Neural cell (in vitro differentiated cells): Measurements from ENCODE around the gene PBRM1. TPM values are rescaled to one million over a fixed set of nuclear protein-coding genes. Genes with fewer than 3 reads are reported as not detected.

Source experiments
- H2AFZ ChIP-seq: fragments of 200-600, 300-800 bp; sonication (generic), shearing (Covaris generic); 2 replicates; pipeline ENCODE4 v1.6.0; 2014; ENCODE audit warnings: low read depth, mild to moderate bottlenecking, antibody characterized with exemption, low read length, moderate library complexity
- H3F3A ChIP-seq: fragments of 200-600 bp; shearing (Covaris generic); 2 replicates; pipeline ENCODE4 v1.6.1; 2016; ENCODE audit warnings: mild to moderate bottlenecking, moderate library complexity, mixed read lengths, antibody characterized with exemption, low read length; ENCODE audit not compliant: insufficient read depth, poor library complexity, severe bottlenecking
- H3K27ac ChIP-seq: fragments of 200-600, 300-800 bp; sonication (generic), shearing (Covaris generic); 2 replicates; pipeline ENCODE4 v1.5.1; 2014; ENCODE audit warnings: mild to moderate bottlenecking, low read length, moderate library complexity
- H3K27me3 ChIP-seq: fragments of 300-800, 200-600 bp; sonication (generic), shearing (Covaris generic); 2 replicates; pipeline ENCODE4 v1.6.0; 2014; ENCODE audit warnings: mild to moderate bottlenecking, low read depth, low read length, moderate library complexity; ENCODE audit not compliant: insufficient read depth
- H3K36me3 ChIP-seq: fragments of 300-800, 200-600 bp; sonication (generic), shearing (Covaris generic); 2 replicates; pipeline ENCODE4 v1.5.1; 2014; ENCODE audit warnings: mild to moderate bottlenecking, antibody characterized with exemption, low read length, moderate library complexity; ENCODE audit not compliant: insufficient read depth
- H3K4me2 ChIP-seq: fragments of 300-800, 200-600 bp; sonication (generic), shearing (Covaris generic); 2 replicates; pipeline ENCODE4 v1.6.0; 2014; ENCODE audit warnings: mild to moderate bottlenecking, low read length
- H3K4me3 ChIP-seq: fragments of 300-800, 200-600 bp; sonication (generic), shearing (Covaris generic); 2 replicates; pipeline ENCODE4 v1.5.1; 2014; ENCODE audit warnings: mild to moderate bottlenecking, low read length, moderate library complexity
- H3K79me2 ChIP-seq: fragments of 200-600 bp; shearing (Covaris generic); replicated peaks from 2 replicates; pipeline ENCODE4 v1.6.0; 2014; ENCODE audit warnings: mild to moderate bottlenecking, low read length, moderate library complexity; ENCODE audit not compliant: insufficient read depth
- H3K9ac ChIP-seq: fragments of 300-800, 200-600 bp; sonication (generic), shearing (Covaris generic); 2 replicates; pipeline ENCODE4 v1.6.1; 2016; ENCODE audit warnings: mild to moderate bottlenecking, low read length, mixed read lengths
- H3K9me2 ChIP-seq: fragments of 200-600 bp; shearing (Covaris generic); 2 replicates; pipeline ENCODE4 v1.6.1; 2016; ENCODE audit warnings: mild to moderate bottlenecking, low read length, mixed read lengths; ENCODE audit not compliant: insufficient read depth
- H3K9me3 ChIP-seq: fragments of 200-600, 300-800 bp; sonication (generic), shearing (Covaris generic); 2 replicates; pipeline ENCODE4 v1.6.1; 2016; ENCODE audit warnings: mild to moderate bottlenecking, mixed run types, low read length, moderate library complexity, mixed read lengths
- H4K20me1 ChIP-seq: fragments of 200-600 bp; shearing (Covaris generic); 2 replicates; pipeline ENCODE4 v1.6.1; 2016; ENCODE audit warnings: mild to moderate bottlenecking, mixed run types; ENCODE audit not compliant: insufficient read depth
- EP300 ChIP-seq: fragments of 450-650 bp; conservative IDR thresholded peaks from 2 replicates; pipeline ENCODE4 v1.6.1; 2014; ENCODE audit warnings: antibody characterized with exemption, mild to moderate bottlenecking, moderate library complexity; ENCODE audit not compliant: poor library complexity, severe bottlenecking
- EZH2 ChIP-seq: fragments of 200-600, 300-800 bp; shearing (Covaris generic), sonication (generic); IDR thresholded peaks from 2 replicates; pipeline ENCODE4 v1.6.1; 2014; ENCODE audit warnings: antibody characterized with exemption, low read length, borderline replicate concordance, mild to moderate bottlenecking; ENCODE audit not compliant: insufficient read depth, poor library complexity, severe bottlenecking
- MXI1 ChIP-seq: fragments of 450-650 bp; conservative IDR thresholded peaks from 2 replicates; pipeline ENCODE4 v1.6.1; 2014; ENCODE audit warnings: antibody characterized with exemption, mild to moderate bottlenecking; ENCODE audit not compliant: poor library complexity, severe bottlenecking
- POLR2AphosphoS5 ChIP-seq: IDR thresholded peaks from 2 replicates; pipeline ENCODE4 v1.6.1; 2012
- RAD21 ChIP-seq: fragments of 450-650 bp; conservative IDR thresholded peaks from 2 replicates; pipeline ENCODE4 v1.6.1; 2014; ENCODE audit warnings: antibody characterized with exemption, mild to moderate bottlenecking, moderate library complexity
- SMC3 ChIP-seq: fragments of 450-650 bp; conservative IDR thresholded peaks from 2 replicates; pipeline ENCODE4 v1.6.1; 2014; ENCODE audit warnings: antibody characterized with exemption, mild to moderate bottlenecking, moderate library complexity; ENCODE audit not compliant: poor library complexity
- TAF1 ChIP-seq: IDR thresholded peaks from 2 replicates; pipeline ENCODE4 v1.6.1; 2012; ENCODE audit warnings: low read depth
- polyA plus RNA-seq: library from polyadenylated mRNA; depleted of rRNA; stranded (reverse); fragments of >200 nt; gene quantifications from 2 replicates; pipeline ENCODE4 v1.2.3, GENCODE V29; 2014
- TF ChIP-seq, protein P1 (sequence below): fragments of 450-650 bp; IDR thresholded peaks from 2 replicates; pipeline ENCODE4 v1.5.1; 2014; ENCODE audit warnings: antibody characterized with exemption, mild to moderate bottlenecking, moderate library complexity; ENCODE audit not compliant: poor library complexity, severe bottlenecking
- TF ChIP-seq, protein P2 (sequence below): IDR thresholded peaks from 2 replicates; pipeline ENCODE4 v1.6.1; 2012; ENCODE audit warnings: borderline replicate concordance

Gene PBRM1
- polyA plus RNA-seq, 1 donor from 2014 or later, result 66.6 TPM

DNA sequence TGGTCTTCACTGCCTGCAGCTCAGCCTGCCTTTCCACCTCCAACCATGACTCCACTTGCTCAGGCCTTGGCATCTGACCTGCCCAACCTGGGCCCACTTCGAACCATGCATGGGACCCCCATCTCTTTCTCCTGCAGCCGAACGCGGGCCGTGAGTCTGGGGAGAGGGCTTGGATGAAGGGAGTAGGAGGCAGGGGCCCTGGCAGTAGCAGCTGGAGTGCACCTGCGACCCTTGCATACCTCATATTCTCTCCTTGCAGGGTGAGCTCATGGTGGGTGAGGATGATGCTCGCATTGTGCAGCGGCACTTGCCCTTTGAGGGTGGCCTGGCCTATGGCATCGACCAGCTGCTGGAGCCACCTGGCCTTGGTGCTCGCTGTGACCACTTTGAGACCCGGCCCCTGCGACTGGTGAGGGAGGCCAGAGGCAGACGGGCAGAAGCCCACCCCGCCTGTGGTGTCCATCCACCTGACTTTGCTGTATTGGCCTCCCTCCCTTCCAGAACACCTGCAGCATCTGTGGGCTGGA, 165.5 kb downstream of the PBRM1 start:
- Histone ChIP-seq H3K79me2 (no peaks in the 10 kb centered on the region), H3K4me3 (no peak overlapping the region), H3K27ac (no peak overlapping the region)

DNA sequence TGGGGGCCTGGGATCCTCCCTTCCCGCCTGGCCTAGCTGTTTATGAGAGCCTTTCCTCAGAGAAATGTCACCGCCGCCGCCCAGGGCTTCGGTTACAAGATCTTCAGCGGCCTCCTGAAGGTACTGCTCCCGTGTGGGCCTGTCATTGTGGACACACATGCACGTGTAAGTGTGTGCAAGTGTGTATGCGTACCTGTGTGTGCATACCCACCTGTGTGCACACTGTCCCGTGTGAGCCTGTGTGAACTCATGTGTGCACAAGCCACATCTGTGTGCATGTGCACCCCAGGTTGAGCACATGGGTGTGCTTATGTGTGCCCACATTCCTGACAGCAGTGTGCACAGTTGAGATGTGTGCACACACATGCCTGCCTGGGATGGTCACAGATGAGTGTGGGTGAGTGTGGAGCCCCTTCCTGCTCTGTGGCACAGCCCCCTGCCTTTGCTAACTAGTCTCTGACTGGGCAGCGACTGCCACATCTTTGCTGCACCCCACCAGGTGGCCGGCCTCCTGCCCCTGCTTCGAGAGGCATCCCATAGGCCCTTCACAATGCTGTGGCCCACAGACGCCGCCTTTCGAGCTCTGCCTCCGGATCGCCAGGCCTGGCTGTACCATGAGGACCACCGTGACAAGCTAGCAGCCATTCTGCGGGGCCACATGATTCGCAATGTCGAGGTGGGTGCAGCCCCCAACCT, 166.1 kb downstream of the PBRM1 start:
- H2AFZ ChIP-seq, result no peak overlapping the region
- no peaks in the 10 kb centered on the region for H3K36me3 ChIP-seq
- no peak overlapping the region for H3K4me2 ChIP-seq

More for the DNA sequence above, 165.5 kb downstream of the PBRM1 start:
- H3K4me2 ChIP-seq, result no peak overlapping the region
- no peaks in the 10 kb centered on the region for H3F3A ChIP-seq
- no peak overlapping the region for H3K9ac ChIP-seq
- no peaks in the 10 kb centered on the region for H3K36me3 ChIP-seq
- H3K9me3 ChIP-seq, result no peaks in the 10 kb centered on the region
- no peaks in the 10 kb centered on the region for H4K20me1 ChIP-seq
- TF ChIP-seq TAF1 (no peak), SMC3 (no peak), RAD21 (no peak), MXI1 (no peak), EZH2 (no peak), EP300 (no peak), POLR2AphosphoS5 (no peak)
- TF ChIP-seq, protein P1, sequence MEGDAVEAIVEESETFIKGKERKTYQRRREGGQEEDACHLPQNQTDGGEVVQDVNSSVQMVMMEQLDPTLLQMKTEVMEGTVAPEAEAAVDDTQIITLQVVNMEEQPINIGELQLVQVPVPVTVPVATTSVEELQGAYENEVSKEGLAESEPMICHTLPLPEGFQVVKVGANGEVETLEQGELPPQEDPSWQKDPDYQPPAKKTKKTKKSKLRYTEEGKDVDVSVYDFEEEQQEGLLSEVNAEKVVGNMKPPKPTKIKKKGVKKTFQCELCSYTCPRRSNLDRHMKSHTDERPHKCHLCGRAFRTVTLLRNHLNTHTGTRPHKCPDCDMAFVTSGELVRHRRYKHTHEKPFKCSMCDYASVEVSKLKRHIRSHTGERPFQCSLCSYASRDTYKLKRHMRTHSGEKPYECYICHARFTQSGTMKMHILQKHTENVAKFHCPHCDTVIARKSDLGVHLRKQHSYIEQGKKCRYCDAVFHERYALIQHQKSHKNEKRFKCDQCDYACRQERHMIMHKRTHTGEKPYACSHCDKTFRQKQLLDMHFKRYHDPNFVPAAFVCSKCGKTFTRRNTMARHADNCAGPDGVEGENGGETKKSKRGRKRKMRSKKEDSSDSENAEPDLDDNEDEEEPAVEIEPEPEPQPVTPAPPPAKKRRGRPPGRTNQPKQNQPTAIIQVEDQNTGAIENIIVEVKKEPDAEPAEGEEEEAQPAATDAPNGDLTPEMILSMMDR, result no peak
- TF ChIP-seq, protein P2, sequence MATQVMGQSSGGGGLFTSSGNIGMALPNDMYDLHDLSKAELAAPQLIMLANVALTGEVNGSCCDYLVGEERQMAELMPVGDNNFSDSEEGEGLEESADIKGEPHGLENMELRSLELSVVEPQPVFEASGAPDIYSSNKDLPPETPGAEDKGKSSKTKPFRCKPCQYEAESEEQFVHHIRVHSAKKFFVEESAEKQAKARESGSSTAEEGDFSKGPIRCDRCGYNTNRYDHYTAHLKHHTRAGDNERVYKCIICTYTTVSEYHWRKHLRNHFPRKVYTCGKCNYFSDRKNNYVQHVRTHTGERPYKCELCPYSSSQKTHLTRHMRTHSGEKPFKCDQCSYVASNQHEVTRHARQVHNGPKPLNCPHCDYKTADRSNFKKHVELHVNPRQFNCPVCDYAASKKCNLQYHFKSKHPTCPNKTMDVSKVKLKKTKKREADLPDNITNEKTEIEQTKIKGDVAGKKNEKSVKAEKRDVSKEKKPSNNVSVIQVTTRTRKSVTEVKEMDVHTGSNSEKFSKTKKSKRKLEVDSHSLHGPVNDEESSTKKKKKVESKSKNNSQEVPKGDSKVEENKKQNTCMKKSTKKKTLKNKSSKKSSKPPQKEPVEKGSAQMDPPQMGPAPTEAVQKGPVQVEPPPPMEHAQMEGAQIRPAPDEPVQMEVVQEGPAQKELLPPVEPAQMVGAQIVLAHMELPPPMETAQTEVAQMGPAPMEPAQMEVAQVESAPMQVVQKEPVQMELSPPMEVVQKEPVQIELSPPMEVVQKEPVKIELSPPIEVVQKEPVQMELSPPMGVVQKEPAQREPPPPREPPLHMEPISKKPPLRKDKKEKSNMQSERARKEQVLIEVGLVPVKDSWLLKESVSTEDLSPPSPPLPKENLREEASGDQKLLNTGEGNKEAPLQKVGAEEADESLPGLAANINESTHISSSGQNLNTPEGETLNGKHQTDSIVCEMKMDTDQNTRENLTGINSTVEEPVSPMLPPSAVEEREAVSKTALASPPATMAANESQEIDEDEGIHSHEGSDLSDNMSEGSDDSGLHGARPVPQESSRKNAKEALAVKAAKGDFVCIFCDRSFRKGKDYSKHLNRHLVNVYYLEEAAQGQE, result no peak
- H3K9me2 ChIP-seq, result no peaks in the 10 kb centered on the region
- no peaks in the 10 kb centered on the region for H3K27me3 ChIP-seq
- no peak overlapping the region for H2AFZ ChIP-seq

More for the DNA sequence above, 166.1 kb downstream of the PBRM1 start:
- Histone ChIP-seq H3K9me2 (no peaks in the 10 kb centered on the region), H4K20me1 (no peaks in the 10 kb centered on the region), H3K79me2 (no peaks in the 10 kb centered on the region), H3K27ac (no peak overlapping the region), H3K4me3 (no peak overlapping the region), H3K9ac (no peak overlapping the region), H3F3A (no peaks in the 10 kb centered on the region), H3K27me3 (no peaks in the 10 kb centered on the region), H3K9me3 (no peaks in the 10 kb centered on the region)
- TF ChIP-seq POLR2AphosphoS5, result no peak
- TF ChIP-seq EZH2, result no peak
- TF ChIP-seq MXI1, result no peak
- no peak for TF ChIP-seq SMC3
- TF ChIP-seq, protein P1, result no peak
- TF ChIP-seq TAF1, result no peak
- no peak for TF ChIP-seq EP300
- TF ChIP-seq, protein P2, result no peak
- TF ChIP-seq RAD21, result no peak
